Measurements from ENCODE around the gene EYS. TPM values are rescaled to one million over a fixed set of nuclear protein-coding genes. Genes with fewer than 3 reads are reported as not detected.
A peak's percentile ranks its signal among the peaks of the same experiment; 100 is the strongest.

Gene EYS
- total RNA-seq, 4 donors from 2014 or later, result 0.12 to 1.4 (median 0.22) TPM

DNA sequence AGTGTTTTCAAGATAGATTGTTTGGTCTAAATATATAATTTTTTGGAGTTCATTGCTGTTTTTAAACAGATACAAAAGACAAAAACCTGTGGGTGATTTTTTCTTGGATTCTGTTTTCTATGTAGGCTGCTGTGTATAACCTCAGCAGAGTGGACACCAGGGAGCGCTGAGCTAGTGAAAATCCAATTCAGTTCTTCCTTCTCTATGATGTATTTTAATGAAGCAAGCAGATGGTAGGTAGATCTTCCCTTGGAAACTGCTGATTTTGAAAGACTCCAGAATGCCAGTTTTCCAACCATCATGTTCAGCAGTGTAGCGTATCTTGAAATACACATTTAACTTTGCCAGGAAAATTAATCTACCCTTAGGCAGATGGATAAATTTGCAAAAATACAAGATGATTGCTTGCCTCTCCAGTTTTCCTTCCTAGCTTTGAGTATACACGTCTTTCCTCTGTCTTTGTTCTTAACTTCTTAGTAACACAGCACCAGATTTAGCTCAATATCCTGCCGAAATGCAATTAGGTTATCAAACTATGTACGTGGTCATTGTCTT lies 1893.4 kb downstream of the EYS start:
- DNase-seq (ENCODE audit: low spot score) (no peak), ATAC-seq (ENCODE audit: low FRiP score) (no peak)
- TF ChIP-seq, protein P1, sequence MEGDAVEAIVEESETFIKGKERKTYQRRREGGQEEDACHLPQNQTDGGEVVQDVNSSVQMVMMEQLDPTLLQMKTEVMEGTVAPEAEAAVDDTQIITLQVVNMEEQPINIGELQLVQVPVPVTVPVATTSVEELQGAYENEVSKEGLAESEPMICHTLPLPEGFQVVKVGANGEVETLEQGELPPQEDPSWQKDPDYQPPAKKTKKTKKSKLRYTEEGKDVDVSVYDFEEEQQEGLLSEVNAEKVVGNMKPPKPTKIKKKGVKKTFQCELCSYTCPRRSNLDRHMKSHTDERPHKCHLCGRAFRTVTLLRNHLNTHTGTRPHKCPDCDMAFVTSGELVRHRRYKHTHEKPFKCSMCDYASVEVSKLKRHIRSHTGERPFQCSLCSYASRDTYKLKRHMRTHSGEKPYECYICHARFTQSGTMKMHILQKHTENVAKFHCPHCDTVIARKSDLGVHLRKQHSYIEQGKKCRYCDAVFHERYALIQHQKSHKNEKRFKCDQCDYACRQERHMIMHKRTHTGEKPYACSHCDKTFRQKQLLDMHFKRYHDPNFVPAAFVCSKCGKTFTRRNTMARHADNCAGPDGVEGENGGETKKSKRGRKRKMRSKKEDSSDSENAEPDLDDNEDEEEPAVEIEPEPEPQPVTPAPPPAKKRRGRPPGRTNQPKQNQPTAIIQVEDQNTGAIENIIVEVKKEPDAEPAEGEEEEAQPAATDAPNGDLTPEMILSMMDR (IDR thresholded peaks at IDR 0.05), result no peak

GRCh38 chr6:63808576-63808975 lies 1898.5 kb downstream of the EYS start:
- DNase-seq (ENCODE audit: low spot score), result no peak
- ATAC-seq (ENCODE audit: low FRiP score), result no peak
- TF ChIP-seq, protein P1 (IDR thresholded peaks at IDR 0.05), result no peak

GRCh38 chr6:63807056-63807455 lies 1900.0 kb downstream of the EYS start:
- TF ChIP-seq, protein P1 (IDR thresholded peaks at IDR 0.05), result no peak
- DNase-seq (ENCODE audit: low spot score), result no peak
- no peak for ATAC-seq (ENCODE audit: low FRiP score)

- peak; percentile 11 for ATAC-seq (ENCODE audit: low FRiP score)
- no peak for DNase-seq (ENCODE audit: low spot score)
- TF ChIP-seq, protein P1 (IDR thresholded peaks at IDR 0.05), result no peak
Measured at GRCh38 chr6:63806573-63806913, 1900.5 kb downstream of the EYS start.

GRCh38 chr6:63805808-63806572 lies 1901.0 kb downstream of the EYS start:
- TF ChIP-seq, protein P1 (IDR thresholded peaks at IDR 0.05), result no peak
- ATAC-seq (ENCODE audit: low FRiP score) (peak; percentile 83), DNase-seq (ENCODE audit: low spot score) (no peak)

DNA sequence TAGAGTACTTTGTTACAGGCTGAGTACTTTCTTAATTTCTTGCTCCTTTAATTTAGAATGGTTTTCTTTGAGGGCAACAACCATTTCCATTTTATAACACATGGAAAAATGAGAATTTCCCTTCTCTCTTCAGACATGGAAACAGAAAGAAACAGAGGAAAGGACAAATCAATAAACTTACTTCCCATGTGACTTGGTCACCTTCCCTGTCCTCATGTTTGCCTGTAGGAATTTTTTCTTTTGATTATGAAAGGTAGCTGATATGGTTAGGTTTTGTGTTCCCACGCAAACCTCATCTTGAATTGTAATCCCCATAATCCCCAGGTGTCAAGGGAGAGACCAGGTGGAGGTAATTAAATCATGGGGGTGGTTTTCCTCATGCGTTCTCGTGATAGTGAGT lies 1901.7 kb downstream of the EYS start:
- no peak for ATAC-seq (ENCODE audit: low FRiP score)
- TF ChIP-seq, protein P1 (IDR thresholded peaks at IDR 0.05), result no peak
- DNase-seq (ENCODE audit: low spot score), result no peak

DNA sequence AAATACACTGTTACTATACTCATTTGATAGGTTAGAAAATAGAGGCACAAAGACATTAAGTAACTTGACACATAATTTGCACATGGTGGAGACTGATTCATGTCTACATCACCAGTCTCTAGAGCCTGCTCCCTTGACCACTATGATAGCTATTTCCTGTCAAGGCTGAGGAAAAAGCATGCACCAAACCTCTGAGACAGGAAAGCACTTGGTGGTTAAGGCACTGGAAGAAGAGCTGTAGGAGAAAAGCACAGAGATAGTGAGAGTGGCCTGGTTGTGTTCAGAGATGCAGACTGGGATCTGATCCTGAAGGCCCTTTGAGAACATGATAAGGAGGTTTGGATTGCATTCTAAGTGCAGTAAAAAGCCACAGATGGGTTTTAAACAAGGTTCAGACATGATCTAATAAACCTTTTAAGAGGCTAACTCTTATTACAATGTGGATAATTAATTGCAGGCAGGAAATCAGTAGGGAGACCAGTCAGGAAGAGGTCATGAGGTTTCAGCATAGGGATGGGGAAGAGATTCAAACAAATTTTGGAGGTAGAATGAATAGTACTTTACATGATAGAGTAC lies 1902.6 kb downstream of the EYS start:
- TF ChIP-seq, protein P1 (IDR thresholded peaks at IDR 0.05), result no peak
- no peak for DNase-seq (ENCODE audit: low spot score)
- ATAC-seq (ENCODE audit: low FRiP score), result no peak

All from omental fat pad (tissue), 4 donors.